Sigmoid colon (tissue), 7 donors: ENCODE results near the gene C1QTNF8. TPM values are rescaled to one million over a fixed set of nuclear protein-coding genes. Genes with fewer than 3 reads are reported as not detected.
A peak's percentile ranks its signal among the peaks of the same experiment; 100 is the strongest.
"Not testable (repeated sequence)": the region's sequence is repeated elsewhere in the genome, so short reads cannot be mapped to it uniquely, and the experiment has no call there.

ENCODE experiments used
- DNase-seq: peaks from one replicate; pipeline ENCODE4 v3.0.0-alpha.2; 2019
- H3K27ac ChIP-seq, 4 donors: fragments of 200-600 bp; sonication (generic); one replicate each; pipeline ENCODE4 v1.5.1; 2016 to 2019; ENCODE audit warnings: mild to moderate bottlenecking in 1 of 4
- H3K27me3 ChIP-seq, 3 donors: fragments of 200-600 bp; sonication (generic); one replicate each; pipeline ENCODE4 v1.5.1; 2019; ENCODE audit warnings: mild to moderate bottlenecking in 1 of 3
- H3K36me3 ChIP-seq, 4 donors: fragments of 200-600 bp; sonication (generic); one replicate each; pipeline ENCODE4 v1.5.1; 2016 to 2019
- H3K4me1 ChIP-seq, 4 donors: fragments of 200-600 bp; sonication (generic); one replicate each; pipeline ENCODE4 v1.5.1; 2017 to 2019
- H3K4me3 ChIP-seq, 4 donors: fragments of 200-600 bp; sonication (generic); one replicate each; pipeline ENCODE4 v1.5.1; 2017 to 2019; ENCODE audit warnings: mild to moderate bottlenecking in 2 of 4, moderate library complexity in 1 of 4
- H3K9me3 ChIP-seq, 4 donors: fragments of 200-600 bp in 3 of 4; sonication (generic) in 3 of 4; one replicate each; pipeline versions ENCODE4 v1.5.1 to v1.6.1; 2013 to 2019
- CTCF ChIP-seq, 4 experiments: fragments of 450-650 bp in 3 of 4; fragments of 200-600 bp in 1 of 4; IDR thresholded peaks; one replicate each; pipeline ENCODE4 v1.5.1; 2016 to 2019; ENCODE audit warnings: antibody characterized with exemption in 4 of 4, mild to moderate bottlenecking in 3 of 4, moderate library complexity in 2 of 4
- EP300 ChIP-seq, 4 donors: sonication (generic); formaldehyde crosslinking; IDR thresholded peaks; one replicate each; pipeline ENCODE4 v1.6.1; 2017; ENCODE audit warnings: antibody characterized with exemption in 4 of 4
- POLR2A ChIP-seq, 2 donors: fragments of 450-650 bp; IDR thresholded peaks; one replicate each; pipeline ENCODE4 v1.6.1; 2016; ENCODE audit warnings: antibody characterized with exemption in 2 of 2, mild to moderate bottlenecking in 2 of 2, moderate library complexity in 2 of 2
- POLR2AphosphoS5 ChIP-seq, 4 donors: sonication (generic); formaldehyde crosslinking; IDR thresholded peaks; one replicate each; pipeline ENCODE4 v1.6.1; 2017; ENCODE audit warnings: antibody characterized with exemption in 4 of 4
- WGBS, 2 donors: extraction: QIAGEN DNeasy Blood & Tissue Kit; methylation state at CpG; one replicate each; pipeline ENCODE4 v1.1.7; 2013; 5-methylcytosine and 5-hydroxymethylcytosine counted together
- intact Hi-C: fragments of 100-400 bp; cut with DNase I; formaldehyde crosslinking; loops from one replicate; pipeline ENCODE4 v1.15.1; 2023
- polyA plus RNA-seq, 3 donors: library from polyadenylated mRNA; stranded (reverse); fragments of 200-250 nt; gene quantifications; one replicate each; pipeline ENCODE4 v1.2.3, GENCODE V29; 2013
- total RNA-seq, 4 donors: library from RNA; depleted of rRNA; stranded (reverse); fragments of >200 nt; gene quantifications; one replicate each; pipeline ENCODE4 v1.1.0, GENCODE V29; 2016
- donor health status: healthy with polysubstance abuse.
- donor health status: Bipolar disorder and iron deficiency.
- donor health status: healthy.

C1QTNF8 gene
- total and polyA plus RNA-seq, 7 donors = not detected

- 7 to 28% methylated on average over 38 of the region's 38 CpGs for WGBS, 2 donors
- no peak for DNase-seq
- intact Hi-C loops = no loop called here
- TF ChIP-seq EP300 (IDR thresholded peaks at IDR 0.05) = no peak
- TF ChIP-seq CTCF (IDR thresholded peaks at IDR 0.05) = peak in 1 of 4 experiments; percentile 10
- TF ChIP-seq POLR2A (IDR thresholded peaks at IDR 0.05) = peak in 1 of 2 donors; percentile 39
- no peak for TF ChIP-seq POLR2AphosphoS5 (IDR thresholded peaks at IDR 0.05)
- H3K9me3 ChIP-seq = peaks cover 0 to 2% (median 2%) of the 10 kb centered on the region in 4 donors
- H3K27ac ChIP-seq = no peak overlapping the region
- peaks cover 0 to 9% (median 4%) of the 10 kb centered on the region in 4 donors for H3K4me1 ChIP-seq
- peaks cover 26 to 73% (median 63%) of the 10 kb centered on the region in 3 donors for H3K27me3 ChIP-seq
- H3K4me3 ChIP-seq = peak overlapping the region in 2 of 4 donors; percentile 6 to 13
- no peaks in the 10 kb centered on the region for H3K36me3 ChIP-seq
These were observed 6.0 kb downstream of the C1QTNF8 start for GRCh38 chr16:1089822-1090619.

- WGBS, 2 donors = 7 to 61% methylated on average over 17 of the region's 17 CpGs
- Histone ChIP-seq H3K27ac (no peak overlapping the region), H3K4me3 (peak overlapping the region in 2 of 4 donors; percentile 6 to 13)
These were observed 6.6 kb downstream of the C1QTNF8 start for GRCh38 chr16:1089439-1089821.

GRCh38 chr16:1088295-1089170 lies 7.5 kb downstream of the C1QTNF8 start:
- no peak overlapping the region for H3K4me3 ChIP-seq
- no peak overlapping the region for H3K27ac ChIP-seq
- H3K9me3 ChIP-seq = peaks cover 0 to 13% (median 8%) of the 10 kb centered on the region in 4 donors
- 31 to 72% methylated on average over 40 of the region's 40 CpGs for WGBS, 2 donors
- peaks cover 28 to 87% (median 78%) of the 10 kb centered on the region in 3 donors for H3K27me3 ChIP-seq
- intact Hi-C loops = no loop called here
- TF ChIP-seq CTCF (IDR thresholded peaks at IDR 0.05) = no peak
- no peak for TF ChIP-seq POLR2AphosphoS5 (IDR thresholded peaks at IDR 0.05)
- no peak for TF ChIP-seq EP300 (IDR thresholded peaks at IDR 0.05)
- TF ChIP-seq POLR2A (IDR thresholded peaks at IDR 0.05) = no peak
- H3K4me1 ChIP-seq = peaks cover 0 to 9% (median 4%) of the 10 kb centered on the region in 4 donors
- H3K36me3 ChIP-seq = no peaks in the 10 kb centered on the region
- no peak for DNase-seq

More at GRCh38 chr16:1089439-1089821, 6.6 kb downstream of the C1QTNF8 start:
- peaks cover 0 to 9% (median 4%) of the 10 kb centered on the region in 4 donors for H3K4me1 ChIP-seq
- no peak for TF ChIP-seq CTCF (IDR thresholded peaks at IDR 0.05)
- TF ChIP-seq POLR2A (IDR thresholded peaks at IDR 0.05) = no peak
- no peak for TF ChIP-seq EP300 (IDR thresholded peaks at IDR 0.05)
- TF ChIP-seq POLR2AphosphoS5 (IDR thresholded peaks at IDR 0.05) = no peak
- peaks cover 26 to 78% (median 69%) of the 10 kb centered on the region in 3 donors for H3K27me3 ChIP-seq
- H3K36me3 ChIP-seq = no peaks in the 10 kb centered on the region
- intact Hi-C loops = no loop called here
- H3K9me3 ChIP-seq = peaks cover 0 to 8% (median 6%) of the 10 kb centered on the region in 4 donors
- DNase-seq = no peak

GRCh38 chr16:1086443-1086842 lies 9.6 kb downstream of the C1QTNF8 start:
- Histone ChIP-seq H3K9me3 (peaks cover 0 to 13% (median 8%) of the 10 kb centered on the region in 4 donors), H3K27me3 (peaks cover 39 to 99% (median 94%) of the 10 kb centered on the region in 3 donors)
- H3K27ac ChIP-seq, H3K36me3 ChIP-seq, DNase-seq, intact Hi-C loops, H3K4me3 ChIP-seq, H3K4me1 ChIP-seq: not testable (repeated sequence)
- 83 to 92% methylated on average over 10 of the region's 10 CpGs for WGBS, 2 donors

GRCh38 chr16:1084971-1085370 lies 11.1 kb downstream of the C1QTNF8 start:
- H3K9me3 ChIP-seq = peaks cover 0 to 13% (median 8%) of the 10 kb centered on the region in 4 donors
- H3K36me3 ChIP-seq = no peaks in the 10 kb centered on the region
- no peak overlapping the region for H3K27ac ChIP-seq
- peaks cover 34 to 99% (median 96%) of the 10 kb centered on the region in 3 donors for H3K27me3 ChIP-seq
- no peak for TF ChIP-seq CTCF (IDR thresholded peaks at IDR 0.05)
- no peak for TF ChIP-seq EP300 (IDR thresholded peaks at IDR 0.05)
- TF ChIP-seq POLR2A (IDR thresholded peaks at IDR 0.05) = no peak
- no peak for TF ChIP-seq POLR2AphosphoS5 (IDR thresholded peaks at IDR 0.05)
- intact Hi-C loops = no loop called here
- H3K4me3 ChIP-seq = no peak overlapping the region
- peaks cover 0 to 9% (median 4%) of the 10 kb centered on the region in 4 donors for H3K4me1 ChIP-seq
- no peak for DNase-seq
- WGBS, 2 donors = 90 to 92% methylated on average over 6 of the region's 6 CpGs
